IMR-90 (cell line): ENCODE results near the gene ARHGEF10L. TPM values are rescaled to one million over a fixed set of nuclear protein-coding genes. Genes with fewer than 3 reads are reported as not detected.

Source experiments
- ATAC-seq: fragments of 200-7000 bp; cut with Tn5 transposase; 2 replicates; pipeline ENCODE4 v1.9.1; 2020; ENCODE audit warnings: low read depth, mild to moderate bottlenecking, moderate library complexity
- BruUV-seq: library from RNA; stranded (reverse); fragments of 400-500 nt; replicated peaks from 2 replicates; lab custom pipeline; 2021; lab: Mats Ljungman, UMichigan
- CTCF ChIA-PET: fragments of 300-600 bp; formaldehyde crosslinking; extraction: SDS; loops from one replicate; lab custom pipeline; 2021; ENCODE audit warnings: antibody characterized with exemption; lab: Yijun Ruan, JAX
- POLR2A ChIA-PET: fragments of 300-600 bp; sonication (Branson Sonifier 250); formaldehyde crosslinking; loops from one replicate; lab custom pipeline; 2022; ENCODE audit warnings: antibody characterized with exemption; ENCODE audit not compliant: unreplicated experiment; lab: Charles Lee
- DNase-seq: peaks from one replicate; pipeline ENCODE4 v3.0.0; 2013
- H2AFZ ChIP-seq: replicated peaks from 2 replicates; pipeline ENCODE3; 2013; ENCODE audit warnings: low read length, mild to moderate bottlenecking; ENCODE audit not compliant: poor library complexity
- H2AK5ac ChIP-seq: 2 replicates; pipeline ENCODE4 v1.6.1; 2013; ENCODE audit warnings: low read depth, low read length, inconsistent platforms
- H2AK9ac ChIP-seq: replicated peaks from 2 replicates; pipeline ENCODE3; 2013; ENCODE audit warnings: mild to moderate bottlenecking, low read depth, low read length, moderate library complexity; ENCODE audit not compliant: poor library complexity
- H2BK120ac ChIP-seq: 2 replicates; pipeline ENCODE4 v1.6.1; 2013; ENCODE audit warnings: low read depth, low read length, inconsistent platforms
- H2BK15ac ChIP-seq: 3 replicates; pipeline ENCODE4 v1.6.1; 2013; ENCODE audit warnings: low read depth, low read length, inconsistent platforms
- H2BK20ac ChIP-seq: 2 replicates; pipeline ENCODE4 v1.6.1; 2013; ENCODE audit warnings: low read depth, mild to moderate bottlenecking, inconsistent platforms, low read length, moderate library complexity
- H2BK5ac ChIP-seq: 2 replicates; pipeline ENCODE4 v1.6.1; 2013; ENCODE audit warnings: mild to moderate bottlenecking, low read depth, low read length, inconsistent platforms; ENCODE audit not compliant: poor library complexity, severe bottlenecking
- H3K14ac ChIP-seq: replicated peaks from 2 replicates; pipeline ENCODE4 v1.6.1; 2013; ENCODE audit warnings: low read depth, low read length, inconsistent platforms
- H3K18ac ChIP-seq: 2 replicates; pipeline ENCODE4 v1.6.1; 2013; ENCODE audit warnings: low read depth, low read length, control low read depth
- H3K23ac ChIP-seq: 2 replicates; pipeline ENCODE4 v1.6.1; 2013; ENCODE audit warnings: low read depth, low read length, inconsistent platforms
- H3K27ac ChIP-seq: 2 replicates; pipeline ENCODE4 v1.5.1; 2013; ENCODE audit warnings: mild to moderate bottlenecking, control low read depth, low read length; ENCODE audit not compliant: insufficient read depth
- H3K27me3 ChIP-seq: 2 replicates; pipeline ENCODE4 v1.6.1; 2013; ENCODE audit warnings: low read length; ENCODE audit not compliant: control insufficient read depth, insufficient read depth
- H3K36me3 ChIP-seq: 2 replicates; pipeline ENCODE4 v1.6.1; 2013; ENCODE audit warnings: low read length, mixed read lengths; ENCODE audit not compliant: control insufficient read depth, insufficient read depth
- H3K4ac ChIP-seq: 2 replicates; pipeline ENCODE4 v1.6.1; 2013; ENCODE audit warnings: low read depth, low read length, inconsistent platforms
- H3K4me1 ChIP-seq: 2 replicates; pipeline ENCODE4 v1.6.1; 2013; ENCODE audit warnings: low read length, mixed read lengths; ENCODE audit not compliant: control insufficient read depth, insufficient read depth
- H3K4me2 ChIP-seq: 2 replicates; pipeline ENCODE4 v1.6.1; 2013; ENCODE audit warnings: low read depth, mild to moderate bottlenecking, control low read depth, low read length, moderate library complexity
- H3K4me3 ChIP-seq: 2 replicates; pipeline ENCODE4 v1.5.1; 2013; ENCODE audit warnings: low read depth, mild to moderate bottlenecking, control low read depth, low read length, moderate library complexity; ENCODE audit not compliant: insufficient read depth
- H3K56ac ChIP-seq: 2 replicates; pipeline ENCODE4 v1.6.1; 2013; ENCODE audit warnings: low read length, inconsistent platforms; ENCODE audit not compliant: insufficient read depth; ENCODE audit errors: extremely low read depth
- H3K79me1 ChIP-seq, 2 experiments: 2 replicates each; pipeline ENCODE4 v1.6.1; 2013; ENCODE audit warnings: low read length in 2 of 2, inconsistent platforms in 1 of 2, low read depth in 1 of 2
- H3K9ac ChIP-seq: 2 replicates; pipeline ENCODE4 v1.6.1; 2013; ENCODE audit warnings: low read depth, low read length, control low read depth
- H3K9me1 ChIP-seq: 2 replicates; pipeline ENCODE4 v1.6.1; 2013; ENCODE audit warnings: low read length, inconsistent platforms; ENCODE audit not compliant: insufficient read depth
- H3K9me3 ChIP-seq: 2 replicates; pipeline ENCODE4 v1.6.1; 2013; ENCODE audit warnings: low read length; ENCODE audit not compliant: control insufficient read depth, insufficient read depth
- H4K20me1 ChIP-seq: 2 replicates; pipeline ENCODE4 v1.6.1; 2013; ENCODE audit warnings: low read length, inconsistent platforms; ENCODE audit not compliant: insufficient read depth
- H4K5ac ChIP-seq: 2 replicates; pipeline ENCODE4 v1.6.1; 2013; ENCODE audit warnings: mild to moderate bottlenecking, low read depth, low read length, control low read depth
- H4K8ac ChIP-seq, 2 experiments: 2 replicates each; pipeline ENCODE4 v1.6.1; 2013; ENCODE audit warnings: low read depth in 2 of 2, low read length in 2 of 2, control low read depth in 1 of 2, inconsistent platforms in 1 of 2
- H4K91ac ChIP-seq: 2 replicates; pipeline ENCODE4 v1.6.1; 2013; ENCODE audit warnings: low read depth, low read length, inconsistent platforms; ENCODE audit not compliant: insufficient read depth
- BHLHE40 ChIP-seq: fragments of 150-350 bp; IDR thresholded peaks from 2 replicates; pipeline ENCODE4 v1.6.1; 2016; ENCODE audit warnings: mild to moderate bottlenecking, low read depth, low read length
- CEBPB ChIP-seq: IDR thresholded peaks from 2 replicates; pipeline ENCODE4 v1.6.1; 2012; ENCODE audit warnings: low read depth, low read length, improper control_type of control experiment
- CHD1 ChIP-seq: IDR thresholded peaks from 2 replicates; pipeline ENCODE4 v1.6.1; 2012; ENCODE audit warnings: low read depth, low read length, improper control_type of control experiment
- CTCF ChIP-seq: conservative IDR thresholded peaks from 2 replicates; pipeline ENCODE4 v1.5.1; 2012; ENCODE audit warnings: mild to moderate bottlenecking, low read depth, low read length, improper control_type of control experiment
- ELK1 ChIP-seq: fragments of 150-350 bp; IDR thresholded peaks from 2 replicates; pipeline ENCODE4 v1.6.1; 2016; ENCODE audit warnings: low read depth, mild to moderate bottlenecking, low read length, moderate library complexity, borderline replicate concordance
- FOS ChIP-seq: fragments of 150-350 bp; IDR thresholded peaks from 2 replicates; pipeline ENCODE4 v1.6.1; 2016; ENCODE audit warnings: low read depth, low read length
- MAFK ChIP-seq: IDR thresholded peaks from 2 replicates; pipeline ENCODE4 v1.6.1; 2012; ENCODE audit warnings: low read depth, low read length, improper control_type of control experiment
- MAZ ChIP-seq: IDR thresholded peaks from 2 replicates; pipeline ENCODE4 v1.6.1; 2012; ENCODE audit warnings: low read depth, mild to moderate bottlenecking, low read length, improper control_type of control experiment, moderate library complexity, borderline replicate concordance
- MXI1 ChIP-seq: IDR thresholded peaks from 2 replicates; pipeline ENCODE4 v1.6.1; 2012; ENCODE audit warnings: low read depth, mild to moderate bottlenecking, low read length, moderate library complexity, borderline replicate concordance
- NFE2L2 ChIP-seq: fragments of 150-350 bp; IDR thresholded peaks from 2 replicates; pipeline ENCODE4 v1.6.1; 2016; ENCODE audit warnings: low read depth, mild to moderate bottlenecking, low read length
- POLR2A ChIP-seq: IDR thresholded peaks from 2 replicates; pipeline ENCODE4 v1.6.1; 2012; ENCODE audit warnings: mild to moderate bottlenecking, low read depth, low read length
- RAD21 ChIP-seq: IDR thresholded peaks from 2 replicates; pipeline ENCODE4 v1.6.1; 2012; ENCODE audit warnings: low read length, improper control_type of control experiment
- RCOR1 ChIP-seq: IDR thresholded peaks from 2 replicates; pipeline ENCODE4 v1.6.1; 2012; ENCODE audit warnings: mild to moderate bottlenecking, low read length, improper control_type of control experiment; ENCODE audit not compliant: insufficient replicate concordance
- RFX5 ChIP-seq: IDR thresholded peaks from 2 replicates; pipeline ENCODE4 v1.8.0; 2012; ENCODE audit warnings: low read depth, mild to moderate bottlenecking, low read length, moderate library complexity
- SMC3 ChIP-seq: fragments of 150-350 bp; IDR thresholded peaks from 2 replicates; pipeline ENCODE4 v1.6.1; 2016; ENCODE audit warnings: low read depth, mild to moderate bottlenecking, antibody characterized with exemption, low read length, moderate library complexity
- USF2 ChIP-seq: fragments of 150-350 bp; IDR thresholded peaks from 2 replicates; pipeline ENCODE4 v1.6.1; 2017; ENCODE audit warnings: mild to moderate bottlenecking, antibody characterized with exemption, low read length, low read depth
- WGBS, 2 experiments: methylation state at CpG; one replicate each; pipeline versions ENCODE4 v1.1.5 to v1.1.7; 2013; ENCODE audit warnings: missing lambda C conversion rate in 2 of 2; ENCODE audit not compliant: insufficient read length in 1 of 2; ENCODE audit errors: extremely low coverage in 2 of 2; 5-methylcytosine and 5-hydroxymethylcytosine counted together
- dilution Hi-C: fragments of 300-500 bp; cut with HindIII; formaldehyde crosslinking; loops from one replicate; pipeline ENCODE4 v1.14.3; 2018; ENCODE audit warnings: low sequenced_read_pairs; ENCODE audit not compliant: unreplicated experiment
- in situ Hi-C: fragments of 300-500 bp; cut with MboI; formaldehyde crosslinking; loops from 3 replicates; pipeline ENCODE4 v1.14.3; 2019; ENCODE audit warnings: low sequenced_read_pairs, inconsistent platforms, mixed read lengths
- intact Hi-C: fragments of 100-400 bp; cut with micrococcal nuclease; formaldehyde crosslinking; loops from 2 replicates; pipeline ENCODE4 v1.10.0; 2022
- polyA plus RNA-seq, 3 experiments: library from polyadenylated mRNA; depleted of rRNA; stranded (reverse); fragments of >200 nt; gene quantifications; 2 replicates each; pipeline ENCODE4 v1.2.3, GENCODE V29; 2012; ENCODE audit warnings: low replicate concordance in 1 of 3
- total RNA-seq: library from RNA; depleted of rRNA; stranded (reverse); fragments of >200 nt; gene quantifications from 2 replicates; pipeline ENCODE4 v1.2.3, GENCODE V29; 2012

ARHGEF10L gene
- total and polyA plus RNA-seq, 2 of the 4 experiments (the other 2 are of a cell fraction): 4.8 to 12.4 TPM

- H4K91ac ChIP-seq: no peak overlapping the region
- CTCF ChIA-PET: no interaction called here
- H2BK120ac ChIP-seq: no peak overlapping the region
- no peak overlapping the region for H2BK15ac ChIP-seq
- H3K27me3 ChIP-seq: peaks cover 21% of the 10 kb centered on the region
- in situ Hi-C loops (no loop called here), dilution Hi-C loops (no loop called here), intact Hi-C loops (no loop called here)
- H4K20me1 ChIP-seq: no peaks in the 10 kb centered on the region
- 95% methylated on average over 4 of the region's 7 CpGs; no CpG with 5 or more reads in 1 of the 2 experiments for WGBS, 2 experiments
- H3K4ac ChIP-seq: no peak overlapping the region
- no peak overlapping the region for H2AK5ac ChIP-seq
- H3K4me2 ChIP-seq: no peak overlapping the region
- H3K27ac ChIP-seq: no peak overlapping the region
- no peak overlapping the region for H2BK5ac ChIP-seq
- H3K14ac ChIP-seq: no peak overlapping the region
- BruUV-seq: no TSS peak
- H2AFZ ChIP-seq: no peak overlapping the region
- H2AK9ac ChIP-seq: no peak overlapping the region
- no peaks in the 10 kb centered on the region for H3K79me1 ChIP-seq
- POLR2A ChIA-PET: no interaction called here
- H4K8ac ChIP-seq: no peak overlapping the region
- H3K18ac ChIP-seq: no peak overlapping the region
- no peaks in the 10 kb centered on the region; the same call in 1 of the 2 replicates for H3K9me3 ChIP-seq
- TF ChIP-seq CTCF (no peak), RCOR1 (no peak), RFX5 (no peak), RAD21 (no peak), ELK1 (no peak), SMC3 (no peak), BHLHE40 (no peak), USF2 (no peak), MAZ (no peak), POLR2A (no peak), MXI1 (no peak), CHD1 (no peak), FOS (no peak), NFE2L2 (no peak), CEBPB (no peak), MAFK (no peak)
- ATAC-seq (no peak), DNase-seq (no peak)
- H3K56ac ChIP-seq: no peak overlapping the region
- H3K36me3 ChIP-seq: no peaks in the 10 kb centered on the region
- H2BK20ac ChIP-seq: no peak overlapping the region
- H3K23ac ChIP-seq: no peak overlapping the region
- no peak overlapping the region for H4K5ac ChIP-seq
- no peaks in the 10 kb centered on the region for H3K9me1 ChIP-seq
- H3K4me1 ChIP-seq: no peaks in the 10 kb centered on the region
- H3K9ac ChIP-seq: no peak overlapping the region
- no peak overlapping the region for H3K4me3 ChIP-seq
Measured at GRCh38 chr1:17734609-17735008, 195.1 kb downstream of the ARHGEF10L start.
